ENCODE data around the gene SLC30A7. TPM values are rescaled to one million over a fixed set of nuclear protein-coding genes. Genes with fewer than 3 reads are reported as not detected.
"Not testable (repeated sequence)": the region's sequence is repeated elsewhere in the genome, so short reads cannot be mapped to it uniquely, and the experiment has no call there.

SLC30A7 gene
- total RNA-seq, 1 experiment from 2014 or later, result 30.5 TPM

GRCh38 chr1:100889869-100890482 lies 5.9 kb upstream of the SLC30A7 start:
- not testable (repeated sequence) for DNase-seq (ENCODE audit: low read depth)

- no peak for DNase-seq (ENCODE audit: low read depth)
These were observed 4.5 kb upstream of the SLC30A7 start for GRCh38 chr1:100891380-100891779.

GRCh38 chr1:100892554-100892953 lies 3.3 kb upstream of the SLC30A7 start:
- DNase-seq (ENCODE audit: low read depth), result no peak

GRCh38 chr1:100893718-100894117 lies 2.2 kb upstream of the SLC30A7 start:
- no peak for DNase-seq (ENCODE audit: low read depth)

GRCh38 chr1:100894603-100895539 lies 1.0 kb upstream of the SLC30A7 start, which contains the start of gene EXTL2:
Gene EXTL2 (minus strand): TSS chr1:100894842. CDS start chr1:100888757, 6,085 bp downstream.
- peak; percentile 95 for DNase-seq (ENCODE audit: low read depth)

- peak; percentile 54 for DNase-seq (ENCODE audit: low read depth)
These were observed 642 bp downstream of the SLC30A7 start for GRCh38 chr1:100896481-100896982.

- no peak for DNase-seq (ENCODE audit: low read depth)
These were observed 6.5 kb downstream of the SLC30A7 start for GRCh38 chr1:100902365-100902764.

GRCh38 chr1:100903777-100904176 lies 7.9 kb downstream of the SLC30A7 start:
- DNase-seq (ENCODE audit: low read depth), result no peak

- no peak for DNase-seq (ENCODE audit: low read depth)
These were observed 8.6 kb downstream of the SLC30A7 start for GRCh38 chr1:100904528-100904927.

GRCh38 chr1:100905181-100905580 lies 9.3 kb downstream of the SLC30A7 start:
- DNase-seq (ENCODE audit: low read depth), result no peak

- DNase-seq (ENCODE audit: low read depth), result no peak
These were observed 12.0 kb downstream of the SLC30A7 start for GRCh38 chr1:100907887-100908286.

GRCh38 chr1:100909018-100909417 lies 13.1 kb downstream of the SLC30A7 start:
- no peak for DNase-seq (ENCODE audit: low read depth)

- DNase-seq (ENCODE audit: low read depth), result no peak
These were observed 16.1 kb downstream of the SLC30A7 start for GRCh38 chr1:100912019-100912418.

GRCh38 chr1:100921110-100921706 lies 25.3 kb downstream of the SLC30A7 start:
- peak; percentile 47 for DNase-seq (ENCODE audit: low read depth)

GRCh38 chr1:100924212-100924611 lies 28.3 kb downstream of the SLC30A7 start:
- DNase-seq (ENCODE audit: low read depth), result peak; percentile 58

GRCh38 chr1:100924991-100925390 lies 29.1 kb downstream of the SLC30A7 start:
- no peak for DNase-seq (ENCODE audit: low read depth)

GRCh38 chr1:100926240-100926639 lies 30.4 kb downstream of the SLC30A7 start:
- no peak for DNase-seq (ENCODE audit: low read depth)

GRCh38 chr1:100927276-100927675 lies 31.4 kb downstream of the SLC30A7 start:
- no peak for DNase-seq (ENCODE audit: low read depth)

GRCh38 chr1:100928128-100928527 lies 32.2 kb downstream of the SLC30A7 start:
- no peak for DNase-seq (ENCODE audit: low read depth)

GRCh38 chr1:100930494-100930893 lies 34.6 kb downstream of the SLC30A7 start:
- DNase-seq (ENCODE audit: low read depth), result no peak

GRCh38 chr1:100931716-100932115 lies 35.8 kb downstream of the SLC30A7 start:
- DNase-seq (ENCODE audit: low read depth), result no peak

GRCh38 chr1:100933555-100933954 lies 37.7 kb downstream of the SLC30A7 start:
- DNase-seq (ENCODE audit: low read depth), result not testable (repeated sequence)
